Stimulated activated CD4-positive, alpha-beta T cell treated with anti-CD3 and anti-CD28 coated beads, TNF-alpha, amount 100 ng/mL, for 1 hour (primary cell): ENCODE measurements around the gene GAB1.

ENCODE experiments used
- DNase-seq, 3 donors: peaks; one replicate each; pipeline ENCODE4 v3.0.0-alpha.2; 2020; ENCODE audit warnings: low read depth in 3 of 3, low spot score in 1 of 3

The GAB1 gene

GRCh38 chr4:143336781-143337599 lies at the start of gene GAB1:
GAB1 (plus strand) TSS chr4:143336876; CDS start chr4:143337189, 313 bp downstream.
- DNase-seq, result no peak

DNA sequence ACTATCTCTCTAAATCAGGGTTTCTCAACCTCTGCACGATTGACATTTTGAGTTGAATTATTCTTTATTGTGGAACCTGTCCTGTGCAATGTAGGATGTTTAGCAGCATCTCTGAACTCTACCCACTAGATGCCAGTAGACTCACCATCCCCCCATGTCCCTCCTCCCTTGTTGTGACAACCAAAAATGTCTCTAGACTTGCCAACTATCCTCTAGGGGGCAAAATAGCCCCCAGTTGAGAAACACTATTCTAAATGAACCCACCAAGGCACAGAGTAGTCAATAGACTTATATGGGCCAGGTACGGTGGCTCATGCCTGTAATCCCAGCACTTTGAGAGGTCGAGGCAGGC lies 49.1 kb upstream of the GAB1 start:
- no peak for DNase-seq

DNA sequence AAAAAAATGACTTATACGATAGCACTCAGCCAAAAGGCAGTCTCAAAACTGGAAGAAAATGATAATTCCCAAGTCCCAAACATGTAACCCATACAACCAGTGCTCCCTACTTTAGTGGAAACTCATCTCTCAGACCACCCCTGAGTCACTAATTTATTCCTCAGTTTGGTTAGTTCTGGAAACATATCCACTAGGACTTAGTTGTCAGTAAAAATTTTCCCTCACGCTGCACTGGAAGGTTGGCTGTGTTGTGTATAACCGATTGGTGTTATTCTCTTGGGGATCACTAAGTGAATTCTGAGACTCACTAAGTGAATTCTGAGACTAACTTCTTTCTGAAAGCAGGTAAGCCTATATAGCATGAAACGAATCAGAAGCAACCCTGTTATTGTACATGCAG lies 48.5 kb upstream of the GAB1 start:
- DNase-seq, result no peak

DNA sequence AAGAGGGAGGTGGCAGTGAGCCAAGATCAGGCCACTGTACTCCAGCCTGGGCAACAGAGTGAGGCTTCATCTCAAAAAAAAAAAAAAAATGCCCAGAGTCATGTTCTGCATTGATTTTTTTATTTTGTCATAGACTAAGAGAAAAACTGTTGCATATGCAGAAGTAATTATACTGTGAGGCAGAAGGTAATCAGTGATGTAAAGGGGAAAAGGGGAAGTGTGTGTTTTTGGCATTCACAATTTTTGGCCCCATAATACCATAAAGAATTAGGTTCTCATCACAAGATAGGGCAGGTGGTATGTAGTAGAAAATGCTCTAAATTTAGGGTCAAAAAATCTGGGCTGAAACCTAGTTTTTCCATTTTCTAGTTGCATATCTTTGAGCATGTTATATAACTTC lies 47.3 kb upstream of the GAB1 start:
- DNase-seq, result no peak

DNA sequence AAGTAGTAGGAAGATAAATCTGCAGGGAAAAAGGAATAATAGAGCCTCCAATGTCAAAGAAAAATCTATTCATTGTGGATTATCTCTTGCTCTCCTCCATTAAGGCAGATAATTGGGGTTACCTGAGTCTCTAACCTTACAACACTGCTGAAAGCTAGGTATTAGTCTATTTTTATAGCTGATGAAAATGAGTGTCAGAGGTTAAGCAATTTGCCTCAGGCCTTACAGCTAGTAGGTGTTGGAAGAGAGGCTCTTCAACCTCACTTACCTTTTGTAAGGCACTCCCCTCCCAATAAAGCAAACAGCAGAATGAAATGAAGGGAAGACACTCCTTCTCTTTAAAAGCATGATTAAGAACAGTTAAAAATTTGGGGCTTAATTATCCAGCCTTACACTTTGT lies 45.4 kb upstream of the GAB1 start:
- DNase-seq, result no peak

DNA sequence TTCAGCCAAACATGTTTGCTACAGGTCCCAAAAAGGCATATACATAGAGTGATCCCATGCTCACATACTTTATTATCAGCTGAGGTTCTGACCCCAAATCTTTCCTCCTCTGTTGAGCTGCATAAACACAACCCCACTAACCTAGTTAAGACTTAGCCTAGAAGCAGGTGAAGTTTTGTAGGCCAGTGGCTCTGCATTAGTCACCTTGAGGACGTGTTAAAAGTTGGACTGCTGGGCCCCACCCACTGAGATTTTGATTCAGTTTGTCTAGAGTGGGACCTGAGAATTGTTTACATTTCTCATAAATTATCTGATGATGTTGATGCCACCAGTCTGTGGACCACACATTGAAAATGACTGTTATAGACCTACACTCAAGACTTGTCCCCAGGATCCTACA lies 43.8 kb upstream of the GAB1 start:
- DNase-seq, result no peak

- no peak for DNase-seq
Observed at GRCh38 chr4:143294310-143294709, 42.4 kb upstream of the GAB1 start.

DNA sequence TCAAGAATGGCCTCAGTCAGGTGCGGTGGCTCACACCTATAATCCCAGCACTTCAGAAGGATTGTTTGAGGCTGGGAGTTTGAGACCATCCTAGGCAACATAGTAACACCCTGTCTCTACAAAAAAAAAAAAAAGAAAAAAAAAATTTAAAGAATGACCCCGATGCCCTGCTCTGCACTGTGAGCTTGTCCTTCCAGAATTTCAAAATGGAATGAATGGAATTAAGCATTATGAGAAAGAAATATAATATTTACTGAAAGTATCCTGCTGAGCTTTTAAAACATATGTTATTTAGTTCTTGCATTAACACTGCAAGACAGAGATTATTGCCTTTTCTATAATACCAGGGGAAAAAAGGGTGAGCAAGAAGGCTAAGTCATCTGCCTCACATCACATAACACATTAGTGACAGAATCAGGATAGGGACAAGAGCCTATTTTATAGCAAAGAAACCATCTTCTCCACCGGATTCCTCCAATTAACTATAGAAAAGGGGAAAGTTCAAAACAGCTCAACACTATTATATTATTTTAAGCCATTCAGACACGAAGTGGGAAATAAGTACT lies 41.9 kb upstream of the GAB1 start:
- DNase-seq, result no peak

DNA sequence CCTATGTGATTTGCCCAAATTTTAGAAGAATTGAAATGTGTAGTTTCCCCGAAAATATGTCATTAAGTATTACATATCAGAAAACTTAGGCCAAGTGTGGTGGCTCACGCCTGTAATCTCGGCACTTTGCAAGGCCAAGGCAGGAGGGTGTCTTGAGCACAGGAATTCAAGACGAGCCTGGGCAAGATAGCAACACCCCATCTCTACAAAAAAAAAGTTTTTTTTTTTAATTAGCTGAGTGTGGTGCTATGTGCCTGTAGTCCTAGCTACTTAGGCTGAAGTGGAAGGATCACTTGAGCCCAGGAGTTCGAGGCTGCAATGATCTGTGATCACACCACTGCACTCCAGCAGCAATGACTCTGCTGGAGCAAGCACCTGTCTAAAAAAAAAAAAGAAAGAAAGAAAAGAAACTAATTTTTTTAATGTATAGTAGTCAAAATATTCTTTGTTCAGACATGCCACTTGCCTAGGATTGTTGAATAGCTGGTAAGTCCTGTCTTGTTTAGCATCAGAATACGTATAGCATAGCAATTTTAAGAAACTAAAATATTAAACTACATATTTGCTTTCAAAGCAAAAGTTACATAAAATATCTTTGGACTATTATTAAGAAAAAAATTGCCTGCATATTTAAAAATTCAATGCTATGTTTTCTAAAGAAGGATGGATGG lies 40.1 kb upstream of the GAB1 start:
- DNase-seq, result no peak

- no peak for DNase-seq
Observed at GRCh38 chr4:143300860-143301259, 35.8 kb upstream of the GAB1 start.

- DNase-seq, result no peak
Observed at GRCh38 chr4:143302536-143302935, 34.1 kb upstream of the GAB1 start.

GRCh38 chr4:143306788-143307187 lies 29.9 kb upstream of the GAB1 start:
- no peak for DNase-seq

DNA sequence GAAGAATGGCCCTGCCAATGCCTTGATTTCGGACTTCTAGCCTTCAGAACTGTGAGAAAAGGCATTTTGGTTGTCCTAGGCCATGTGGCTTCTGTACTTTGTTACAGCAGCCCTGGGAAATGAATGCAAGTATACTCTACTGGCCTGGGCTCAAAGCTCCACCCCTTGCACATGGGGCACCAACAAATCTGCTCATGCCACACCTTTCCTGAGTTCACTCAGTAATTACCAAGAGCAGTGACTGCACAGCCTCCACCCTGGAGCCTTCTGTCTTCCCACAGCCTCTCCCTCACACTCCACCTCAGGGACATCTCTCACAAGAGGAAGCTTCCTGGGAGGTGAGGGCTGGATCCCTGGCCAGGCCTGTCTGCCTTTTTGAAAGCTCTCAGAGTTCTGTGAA lies 29.1 kb upstream of the GAB1 start:
- no peak for DNase-seq

GRCh38 chr4:143308377-143308776 lies 28.3 kb upstream of the GAB1 start:
- DNase-seq, result no peak

- DNase-seq, result no peak
Observed at GRCh38 chr4:143311924-143312323, 24.8 kb upstream of the GAB1 start.

DNA sequence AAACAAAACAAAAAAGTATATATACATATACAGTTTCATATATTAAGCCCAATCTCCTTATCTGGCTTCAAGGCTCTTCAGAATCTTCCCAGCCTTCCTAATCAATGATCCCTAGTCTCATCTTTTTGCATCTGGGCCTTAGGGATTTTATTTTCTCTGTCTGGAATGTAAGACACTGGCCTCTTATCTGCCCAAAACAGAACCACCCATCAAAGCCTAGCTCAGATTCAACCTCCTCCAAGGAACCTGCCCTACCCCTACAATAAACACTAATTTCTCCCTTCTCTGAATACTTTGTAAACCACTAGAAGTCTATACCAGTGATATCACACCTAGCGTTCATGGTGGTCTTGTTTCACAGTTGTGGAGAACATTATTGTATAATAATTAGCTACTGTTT lies 23.2 kb upstream of the GAB1 start:
- DNase-seq, result no peak

DNA sequence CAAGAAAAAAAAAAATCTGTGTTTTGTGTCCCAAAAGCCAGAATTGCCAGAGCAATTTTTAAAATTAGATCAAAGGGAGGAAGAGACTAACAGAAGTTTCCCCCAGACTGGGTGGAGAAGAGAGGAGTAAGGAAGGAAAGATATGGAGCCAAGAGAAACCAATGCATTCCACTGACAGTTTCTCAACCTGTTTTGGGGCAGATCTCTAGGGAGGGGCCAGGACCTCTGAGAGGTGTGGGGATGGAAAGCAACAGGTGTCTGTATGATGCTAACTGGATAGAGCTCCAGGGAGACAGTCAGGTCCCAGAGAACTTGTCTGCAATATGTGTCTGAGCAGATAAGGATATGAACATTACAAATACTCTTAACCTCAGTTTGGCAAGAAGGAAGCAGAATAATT lies 22.7 kb upstream of the GAB1 start:
- DNase-seq, result no peak

- DNase-seq, result no peak
Observed at GRCh38 chr4:143320113-143320512, 16.6 kb upstream of the GAB1 start.

GRCh38 chr4:143326735-143327134 lies 9.9 kb upstream of the GAB1 start:
- no peak for DNase-seq

DNA sequence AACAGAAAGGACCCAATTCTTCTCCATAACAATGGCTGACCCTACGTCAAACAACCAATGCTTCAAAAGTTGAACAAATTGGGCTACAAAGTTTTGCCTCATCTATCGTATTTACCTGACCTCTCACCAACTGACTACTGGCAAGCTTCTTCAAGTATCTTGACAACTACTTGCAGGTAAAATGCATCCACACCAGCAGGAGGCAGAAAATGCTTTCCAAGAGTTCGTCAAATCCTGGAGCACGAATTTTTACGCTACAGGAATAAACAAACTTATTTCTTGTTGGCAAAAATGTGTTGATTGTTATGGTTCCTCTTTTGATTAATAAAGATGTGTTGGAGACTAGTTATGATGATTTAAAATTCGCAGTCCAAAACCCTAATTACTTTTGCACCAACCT lies 6.7 kb upstream of the GAB1 start:
- DNase-seq, result no peak

DNA sequence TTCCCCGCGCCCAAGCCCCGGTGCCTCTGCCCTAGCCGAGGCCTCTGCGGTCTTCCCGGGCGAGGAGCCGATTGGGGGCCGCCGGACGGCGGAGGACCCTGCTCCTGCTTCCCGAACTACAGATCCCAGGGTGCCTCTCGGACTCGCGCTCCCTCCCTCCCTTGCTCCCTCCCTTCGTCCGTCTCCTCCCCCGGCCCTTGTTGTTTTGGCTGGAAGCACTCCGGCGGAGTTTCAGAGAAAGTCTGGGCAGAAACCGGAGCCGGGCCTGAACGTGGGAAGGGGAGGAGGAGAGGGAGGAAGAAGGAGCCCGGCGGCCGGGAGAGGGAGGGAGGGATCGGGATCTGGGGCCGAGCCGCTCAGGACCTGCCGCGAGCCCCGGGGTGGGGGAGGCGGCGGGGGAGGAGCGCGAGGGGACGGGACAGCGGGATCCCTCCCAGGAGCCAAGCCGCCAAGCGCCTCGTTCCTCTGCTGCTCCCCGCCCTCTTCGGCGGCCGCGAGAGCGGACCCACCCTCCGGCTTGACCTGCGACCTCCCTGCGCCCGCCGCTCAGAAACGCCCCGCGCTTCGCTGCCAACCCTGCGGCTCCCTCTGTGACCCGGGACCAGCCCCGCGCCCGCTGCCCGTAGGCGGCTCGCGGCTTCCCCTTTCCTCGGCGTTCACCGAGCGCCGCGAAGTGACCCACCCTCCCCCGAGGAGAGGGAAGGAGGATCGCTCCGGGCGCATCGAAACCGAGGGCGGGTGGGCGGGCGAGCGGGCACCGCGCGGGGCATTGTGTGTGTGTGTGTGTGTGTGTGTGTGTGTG lies 496 bp upstream of the GAB1 start:
- DNase-seq, result no peak
